ENCODE results near the gene IKZF2.

DNA sequence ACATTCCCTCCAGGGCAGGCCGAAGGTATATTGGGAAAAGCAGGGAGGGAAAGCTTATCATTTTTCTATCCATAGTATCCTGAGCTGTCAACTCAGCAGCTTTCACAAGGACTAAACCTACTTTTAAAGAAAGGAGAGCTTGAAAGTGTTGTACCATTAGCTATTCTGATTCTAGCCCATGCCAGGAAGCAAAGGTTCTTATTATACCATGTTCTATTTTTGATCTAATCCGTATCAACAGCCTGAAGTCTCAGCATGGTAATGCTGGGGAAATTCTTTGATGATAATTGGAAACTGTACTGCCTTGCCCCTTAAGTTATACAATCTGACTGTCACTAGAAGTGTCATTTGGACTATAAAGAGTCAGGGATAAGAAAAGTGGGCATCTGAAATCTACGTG is 193.3 kb downstream of the IKZF2 start:
- TF ChIP-seq POLR2AphosphoS5 (IDR thresholded peaks at IDR 0.05) (no peak), POLR2A (IDR thresholded peaks at IDR 0.05) (no peak), EP300 (IDR thresholded peaks at IDR 0.05) (no peak)
- TF ChIP-seq, protein P1, sequence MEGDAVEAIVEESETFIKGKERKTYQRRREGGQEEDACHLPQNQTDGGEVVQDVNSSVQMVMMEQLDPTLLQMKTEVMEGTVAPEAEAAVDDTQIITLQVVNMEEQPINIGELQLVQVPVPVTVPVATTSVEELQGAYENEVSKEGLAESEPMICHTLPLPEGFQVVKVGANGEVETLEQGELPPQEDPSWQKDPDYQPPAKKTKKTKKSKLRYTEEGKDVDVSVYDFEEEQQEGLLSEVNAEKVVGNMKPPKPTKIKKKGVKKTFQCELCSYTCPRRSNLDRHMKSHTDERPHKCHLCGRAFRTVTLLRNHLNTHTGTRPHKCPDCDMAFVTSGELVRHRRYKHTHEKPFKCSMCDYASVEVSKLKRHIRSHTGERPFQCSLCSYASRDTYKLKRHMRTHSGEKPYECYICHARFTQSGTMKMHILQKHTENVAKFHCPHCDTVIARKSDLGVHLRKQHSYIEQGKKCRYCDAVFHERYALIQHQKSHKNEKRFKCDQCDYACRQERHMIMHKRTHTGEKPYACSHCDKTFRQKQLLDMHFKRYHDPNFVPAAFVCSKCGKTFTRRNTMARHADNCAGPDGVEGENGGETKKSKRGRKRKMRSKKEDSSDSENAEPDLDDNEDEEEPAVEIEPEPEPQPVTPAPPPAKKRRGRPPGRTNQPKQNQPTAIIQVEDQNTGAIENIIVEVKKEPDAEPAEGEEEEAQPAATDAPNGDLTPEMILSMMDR (IDR thresholded peaks at IDR 0.05) = no peak
